NOMO-1 (cell line): Measurements from ENCODE around the gene TTLL11.

Source experiments
- DNase-seq, 2 experiments: peaks; one replicate each; lab custom pipeline; 2025; ENCODE audit not compliant: unreplicated experiment in 2 of 2; lab: John Stamatoyannopoulos, UW

TTLL11 gene

DNA sequence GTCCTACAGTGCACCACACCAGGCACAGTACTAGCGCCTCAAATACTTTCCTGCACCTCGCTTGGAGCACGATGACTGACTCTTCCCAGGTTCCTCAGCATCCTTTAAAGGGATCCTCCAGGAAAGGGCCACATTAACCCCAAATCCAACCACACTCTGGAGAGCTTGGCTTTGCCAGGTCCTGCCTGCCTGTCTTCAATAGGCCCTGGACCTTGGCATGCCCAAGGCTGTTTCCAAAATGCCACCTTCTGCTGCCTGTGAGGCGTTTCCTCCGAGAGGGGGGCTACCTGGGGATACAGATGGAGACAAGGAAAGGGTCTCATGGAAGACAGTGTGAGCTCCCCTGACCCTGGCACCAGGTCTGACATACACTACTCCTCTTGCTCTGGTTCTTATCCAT lies 271.8 kb downstream of the TTLL11 start:
- no peak for DNase-seq

- no peak for DNase-seq
These were observed 272.7 kb downstream of the TTLL11 start for GRCh38 chr9:121820286-121821005.

DNA sequence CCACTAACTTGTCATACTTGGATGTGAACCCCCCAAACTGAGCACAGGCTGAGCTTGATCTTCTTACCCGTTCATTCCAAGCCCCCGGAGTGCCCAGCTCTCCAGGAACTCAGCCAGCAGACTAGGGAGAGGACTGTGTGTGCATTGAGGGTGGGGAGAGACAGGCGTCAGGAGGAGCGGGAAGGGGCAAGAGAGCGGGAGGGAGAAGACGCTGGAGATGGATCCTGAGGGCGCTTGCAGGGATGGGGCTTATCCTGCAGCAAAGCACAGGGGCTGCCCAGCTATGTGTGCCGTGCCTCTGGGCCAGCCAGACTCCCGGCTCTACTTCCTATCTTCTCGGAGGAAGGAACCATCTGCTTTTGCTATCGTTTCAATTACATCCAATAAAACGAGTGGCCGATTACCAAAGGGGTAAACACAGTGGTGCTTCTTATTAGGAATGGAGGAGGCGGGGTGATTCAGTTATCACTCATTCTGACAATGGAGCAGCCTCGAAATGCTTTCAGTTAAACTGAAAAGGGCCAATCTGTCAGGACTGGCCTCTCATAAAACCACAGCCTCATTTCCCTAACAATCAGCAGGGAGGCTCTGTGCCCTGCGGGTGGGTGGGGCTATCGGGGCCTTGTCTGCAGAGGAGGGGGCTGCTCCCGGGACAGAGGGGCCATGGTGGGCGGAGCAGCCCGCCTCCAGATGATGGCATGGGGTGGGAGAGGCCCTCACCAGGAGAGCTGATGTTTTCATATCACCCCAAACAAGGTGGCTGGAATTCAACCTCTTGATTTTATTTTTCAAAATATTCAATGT lies 273.5 kb downstream of the TTLL11 start:
- DNase-seq, result peak; percentile 34 to 64

DNA sequence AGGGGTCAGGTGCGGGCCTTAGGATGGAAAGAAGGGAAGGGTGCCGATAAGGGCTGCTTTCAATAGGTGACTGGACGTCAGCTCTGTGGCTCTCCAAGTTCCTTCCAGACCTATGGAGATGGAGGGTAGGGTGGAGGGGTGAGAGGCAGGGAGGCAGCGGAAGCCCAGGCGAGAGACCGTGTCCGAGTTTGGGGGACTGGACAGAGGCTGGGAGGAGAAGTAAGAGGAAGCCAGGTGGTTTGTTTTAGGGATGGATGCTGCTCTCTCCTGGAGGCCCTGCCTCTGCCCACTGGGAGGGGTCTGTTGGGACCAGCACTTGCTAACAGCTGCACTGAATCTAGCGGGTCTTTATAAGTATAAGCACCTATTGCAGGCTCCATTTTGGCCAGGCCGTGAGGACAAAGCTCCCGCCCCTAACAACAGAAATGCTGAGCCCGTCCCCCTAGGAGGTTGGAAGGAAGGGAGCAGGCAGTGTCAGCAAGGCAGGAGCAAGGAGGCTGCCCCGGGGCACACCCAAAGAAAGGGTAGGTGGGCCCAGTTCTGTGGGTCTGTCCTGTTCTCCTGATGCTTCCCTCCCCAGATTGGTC lies 274.2 kb downstream of the TTLL11 start:
- no peak for DNase-seq

DNA sequence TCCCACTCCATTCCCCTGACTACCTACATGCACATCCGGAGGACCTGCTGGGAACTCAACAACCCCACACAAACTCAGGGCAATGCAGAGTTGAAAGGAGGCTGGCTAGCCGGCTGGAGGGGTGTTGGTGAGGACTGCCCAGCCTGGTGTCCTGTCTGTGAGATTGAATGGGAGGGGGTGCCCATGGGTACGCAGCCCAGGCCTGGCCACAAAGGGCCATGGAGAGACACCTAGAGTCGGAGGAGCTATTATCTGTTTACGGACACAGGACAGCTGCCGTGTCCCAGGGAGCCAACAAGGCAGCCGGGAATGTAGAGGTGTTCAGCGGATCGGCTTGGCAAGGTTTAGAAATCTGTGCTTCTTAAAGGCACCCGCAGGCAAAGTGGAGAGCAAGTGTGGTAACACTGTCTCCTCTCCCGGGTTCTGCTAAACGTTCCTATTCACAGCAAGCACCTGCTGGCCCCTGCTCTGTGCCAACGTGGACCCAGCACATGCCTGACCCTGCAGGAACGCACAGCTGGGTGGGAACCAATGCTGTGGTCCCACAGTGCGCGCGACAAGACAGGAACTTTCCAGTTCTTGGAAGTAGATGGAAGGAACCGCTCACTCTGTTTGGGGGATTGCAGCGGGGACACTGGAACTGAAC lies 275.0 kb downstream of the TTLL11 start:
- no peak for DNase-seq

- DNase-seq, result no peak
These were observed 275.6 kb downstream of the TTLL11 start for GRCh38 chr9:121817476-121817875.

DNA sequence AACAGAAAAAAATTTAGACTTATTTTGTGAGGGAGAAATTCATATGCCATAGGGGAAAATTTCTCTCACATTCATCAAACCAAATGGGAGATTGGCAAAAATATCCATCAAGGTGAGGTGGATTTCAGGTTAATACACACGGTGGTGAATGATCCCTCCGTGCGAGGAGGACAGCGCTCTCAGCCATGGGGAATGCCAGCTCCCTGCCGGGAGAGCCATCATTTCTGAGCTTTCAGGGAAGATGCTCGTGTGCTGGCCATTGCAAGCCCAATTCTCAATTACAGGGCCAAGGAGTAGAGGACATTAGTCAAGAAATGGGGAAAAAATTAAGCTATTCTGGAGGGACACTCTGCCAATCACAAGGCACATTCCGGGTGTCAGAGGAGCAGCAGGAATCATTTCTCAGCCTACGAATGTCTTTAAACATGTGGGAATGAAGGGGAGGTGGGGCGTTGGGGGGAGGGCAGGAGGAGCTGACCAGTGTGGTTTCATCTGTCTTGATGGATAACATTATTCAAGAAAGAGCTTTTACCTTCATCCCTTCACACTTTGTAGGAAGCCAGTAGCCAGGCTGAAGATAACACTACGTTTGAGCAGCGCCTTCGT lies 276.2 kb downstream of the TTLL11 start:
- no peak for DNase-seq

DNA sequence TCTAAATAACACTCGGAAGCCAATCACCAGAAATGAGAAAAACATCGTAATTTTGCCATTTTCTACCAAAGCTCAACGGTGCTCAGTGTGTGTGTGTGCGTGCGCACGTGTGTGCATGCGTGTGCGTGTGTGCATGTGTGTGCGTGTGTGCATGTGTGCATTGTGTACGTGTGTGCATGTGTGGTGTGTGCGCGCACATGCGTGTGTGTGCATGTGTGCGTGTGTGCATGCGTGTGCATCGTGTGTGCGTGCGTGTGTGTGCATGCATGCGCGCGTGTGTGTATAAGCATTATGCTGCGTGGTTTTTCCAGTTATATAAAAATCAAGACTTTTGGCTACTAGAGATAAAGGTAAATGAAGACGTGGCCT lies 276.7 kb downstream of the TTLL11 start:
- DNase-seq, result no peak

DNA sequence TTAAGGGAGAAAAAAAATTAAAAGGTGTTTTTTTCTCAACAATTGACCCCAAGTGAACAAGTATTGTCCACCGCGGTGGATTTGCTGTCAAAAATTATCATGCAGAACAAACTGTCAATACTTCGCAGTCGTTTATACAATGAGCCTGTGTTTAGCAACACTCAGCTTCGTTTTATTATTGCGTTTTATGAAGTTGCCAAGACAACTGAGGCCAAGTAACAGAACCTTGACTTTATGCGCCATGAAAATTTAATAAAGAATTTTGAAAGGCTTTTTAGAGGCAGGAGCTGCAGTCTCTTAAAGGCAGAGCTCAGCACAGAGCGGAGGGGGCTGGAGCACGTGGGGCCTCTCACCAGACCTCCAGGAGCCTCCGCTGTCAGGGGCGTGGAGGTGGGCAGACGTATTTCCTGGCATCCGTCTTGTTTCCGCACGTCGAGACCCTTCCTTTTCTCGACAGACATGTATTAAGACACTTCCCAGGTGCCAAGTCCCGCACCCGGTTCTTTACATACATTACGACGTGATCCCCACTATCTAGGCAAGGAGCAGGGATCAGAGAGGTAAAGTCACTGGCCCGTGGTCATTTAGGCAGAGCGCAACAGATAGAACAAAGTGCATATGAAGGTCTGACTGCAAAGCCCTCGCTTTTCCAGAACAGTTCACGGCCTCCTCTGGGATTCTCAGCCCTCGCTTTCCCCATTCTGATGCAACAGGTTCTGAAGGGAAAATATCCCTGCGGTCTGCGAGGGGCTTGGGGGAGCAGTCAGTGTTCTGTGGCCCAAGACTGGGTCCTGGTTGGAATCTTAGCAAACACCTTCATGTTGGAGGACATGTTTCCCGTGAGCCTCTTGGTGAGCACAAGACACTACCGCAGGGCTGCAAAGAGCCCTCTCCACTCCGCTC lies 277.3 kb downstream of the TTLL11 start:
- no peak for DNase-seq

GRCh38 chr9:121815084-121815483 lies 278.0 kb downstream of the TTLL11 start:
- no peak for DNase-seq

GRCh38 chr9:121814594-121814993 lies 278.5 kb downstream of the TTLL11 start:
- no peak for DNase-seq

DNA sequence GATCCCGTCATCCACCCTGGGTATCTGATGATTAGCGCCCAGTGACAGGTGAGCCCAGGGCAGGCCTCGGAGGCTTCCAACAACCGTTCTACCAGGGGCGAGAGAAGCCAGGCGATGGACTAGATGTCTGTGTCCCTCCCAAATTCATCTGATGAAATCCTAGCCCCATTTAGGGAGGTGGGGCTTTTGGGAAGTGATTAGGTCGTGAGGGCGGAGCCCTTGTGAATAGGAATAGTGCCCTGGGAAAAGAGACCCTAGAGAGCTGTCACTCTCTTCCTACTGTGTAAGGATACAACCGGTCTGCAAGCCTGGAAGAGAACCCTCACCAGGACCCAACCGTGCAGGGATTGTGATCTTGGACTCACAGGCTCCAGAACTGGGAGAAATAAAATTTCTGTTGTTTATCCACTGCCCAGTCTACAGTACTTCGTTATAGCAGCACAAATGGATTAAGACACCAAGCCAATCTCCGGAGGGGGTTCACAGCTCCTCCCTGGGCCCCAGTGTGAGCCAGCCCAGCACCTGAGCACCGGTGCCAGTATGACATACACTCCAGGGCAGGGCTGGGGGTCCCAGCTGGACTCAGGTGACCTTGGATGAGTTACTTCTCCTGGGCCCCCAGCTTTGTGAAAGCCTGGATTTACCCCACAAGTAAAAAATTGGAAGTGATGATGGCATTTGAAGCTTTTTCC lies 279.4 kb downstream of the TTLL11 start:
- no peak for DNase-seq

DNA sequence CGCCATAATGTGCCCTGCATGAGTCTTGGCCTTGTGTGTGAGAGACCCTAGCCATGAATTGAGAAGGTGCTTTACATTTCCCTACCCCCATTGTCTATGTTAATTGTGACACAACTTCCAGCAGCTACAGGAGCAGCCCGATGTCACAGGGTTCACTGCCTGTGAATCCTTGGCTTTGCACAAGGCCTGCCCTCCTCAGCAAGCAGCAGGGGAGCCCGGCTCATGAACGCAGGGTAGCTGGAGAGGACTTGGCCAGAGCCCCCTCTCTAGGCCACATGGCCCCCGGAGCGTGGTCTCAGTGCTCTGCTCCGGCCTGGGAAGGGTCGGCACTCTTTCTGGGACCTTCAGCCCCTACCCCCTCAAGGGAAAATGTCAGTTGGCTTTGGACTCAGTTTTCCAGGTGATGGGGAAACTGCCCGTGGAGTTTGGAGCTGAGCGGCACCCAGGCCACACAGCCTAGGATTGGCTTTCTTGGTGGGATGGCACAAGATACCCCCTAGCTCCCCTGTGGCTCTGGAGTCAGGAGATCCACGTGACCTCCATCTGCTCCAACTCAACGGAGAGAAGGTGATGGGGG lies 280.9 kb downstream of the TTLL11 start:
- no peak for DNase-seq

- no peak for DNase-seq
These were observed 281.4 kb downstream of the TTLL11 start for GRCh38 chr9:121811751-121812150.

DNA sequence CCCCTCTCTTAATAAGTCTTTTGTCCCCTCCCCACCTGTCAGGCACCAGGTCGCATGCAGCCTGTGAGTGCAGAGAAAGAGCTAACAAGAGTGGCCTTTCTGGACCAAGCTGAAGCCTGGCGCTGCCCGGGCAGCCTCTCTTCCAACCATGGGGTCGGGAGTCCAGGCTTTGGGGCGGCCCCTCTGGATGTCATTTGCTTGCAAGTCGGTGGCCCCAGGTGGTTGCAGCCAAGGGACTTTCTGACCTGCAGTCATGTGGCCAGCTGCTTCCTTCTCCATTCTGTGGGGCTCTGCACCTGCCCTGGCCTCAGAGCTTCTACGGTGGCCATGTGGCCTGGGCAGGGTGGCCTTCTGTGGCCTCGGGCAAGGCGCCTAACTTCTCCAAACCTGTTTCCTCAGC lies 282.0 kb downstream of the TTLL11 start:
- no peak for DNase-seq

GRCh38 chr9:121810489-121810888 lies 282.6 kb downstream of the TTLL11 start:
- no peak for DNase-seq

GRCh38 chr9:121809356-121810050 lies 283.6 kb downstream of the TTLL11 start:
- DNase-seq, result no peak

GRCh38 chr9:121808781-121809180 lies 284.3 kb downstream of the TTLL11 start:
- DNase-seq, result no peak
